HCT116 (cell line): Measurements from ENCODE around the gene MED13L. TPM values are rescaled to one million over a fixed set of nuclear protein-coding genes. Genes with fewer than 3 reads are reported as not detected.

ENCODE experiments used
- ATAC-seq: fragments of 200-7000 bp; cut with Tn5 transposase; 2 replicates; pipeline ENCODE4 v1.9.1; 2020; ENCODE audit warnings: mild to moderate bottlenecking, moderate library complexity
- BruUV-seq: library from RNA; stranded (reverse); fragments of 400-500 nt; replicated peaks from 2 replicates; lab custom pipeline; 2021; lab: Mats Ljungman, UMichigan
- CTCF ChIA-PET: fragments of 300-600 bp; sonication (Branson Sonifier 250); formaldehyde crosslinking; loops from one replicate; lab custom pipeline; 2021; ENCODE audit warnings: antibody characterized with exemption; lab: Charles Lee
- POLR2A ChIA-PET: fragments of 300-600, 350-600 bp; sonication (Branson Sonifier 250); formaldehyde crosslinking; loops from one replicate; lab custom pipeline; 2021; ENCODE audit warnings: antibody characterized with exemption; lab: Charles Lee
- RAD21 ChIA-PET, 2 experiments: fragments of 300-600 bp; sonication (Branson Sonifier 250); formaldehyde crosslinking; loops; one replicate each; lab custom pipeline; 2023; ENCODE audit warnings: low total read pairs in 2 of 2; ENCODE audit not compliant: uncharacterized antibody in 2 of 2, unreplicated experiment in 2 of 2, low non-redundant PET in 1 of 2; lab: Charles Lee
- DNase-seq: peaks from one replicate; pipeline ENCODE4 v3.0.0-alpha.2; 2010; ENCODE audit warnings: low read depth, low spot score
- H2AFZ ChIP-seq: fragments of 200-600 bp; shearing (Covaris generic), sonication (generic); 2 replicates; pipeline ENCODE4 v1.6.1; 2017; ENCODE audit warnings: low read depth, mixed run types, mixed read lengths, antibody characterized with exemption, low read length; ENCODE audit not compliant: poor library complexity, severe bottlenecking
- H3K27ac ChIP-seq: 2 replicates; pipeline ENCODE4 v1.5.1; 2012; ENCODE audit warnings: low read depth, low read length
- H3K27me3 ChIP-seq: fragments of 200-600 bp; sonication (generic); 2 replicates; pipeline ENCODE4 v1.6.1; 2016; ENCODE audit warnings: mixed run types, low read length, mixed read lengths; ENCODE audit not compliant: insufficient read depth
- H3K36me3 ChIP-seq, 2 experiments: fragments of 200-500 bp in 1 of 2; fragments of 200-600 bp in 1 of 2; sonication (Bioruptor generic) in 1 of 2; sonication (generic) in 1 of 2; 2 replicates each; pipeline versions ENCODE4 v1.5.1 to v1.6.1; 2014 to 2016; ENCODE audit warnings: low read length in 2 of 2, inconsistent platforms in 1 of 2, mixed read lengths in 1 of 2, mixed run types in 1 of 2; ENCODE audit not compliant: insufficient read depth in 2 of 2, control insufficient read depth in 1 of 2
- H3K4me1 ChIP-seq, 2 experiments: fragments of 200-600 bp in 1 of 2; sonication (generic) in 1 of 2; 2 replicates each; pipeline versions ENCODE4 v1.5.1 to v1.6.1; 2012 to 2017; ENCODE audit warnings: low read length in 2 of 2, inconsistent platforms in 1 of 2, mild to moderate bottlenecking in 1 of 2, mixed read lengths in 1 of 2, mixed run types in 1 of 2, moderate library complexity in 1 of 2; ENCODE audit not compliant: insufficient read depth in 2 of 2, control insufficient read depth in 1 of 2
- H3K4me2 ChIP-seq: fragments of 200-600 bp; sonication (generic); 2 replicates; pipeline ENCODE4 v1.6.1; 2017; ENCODE audit warnings: mixed run types, low read length, mixed read lengths
- H3K4me3 ChIP-seq, 2 experiments: fragments of 200-600 bp in 1 of 2; sonication (generic) in 1 of 2; replicated peaks in 1 of 2; 2 replicates each; pipeline ENCODE4 v1.5.1; 2011 to 2016; ENCODE audit warnings: low read length in 2 of 2, control low read depth in 1 of 2, low read depth in 1 of 2, mild to moderate bottlenecking in 1 of 2, mixed read lengths in 1 of 2, mixed run types in 1 of 2
- H3K79me2 ChIP-seq: fragments of 200-600 bp; sonication (generic); 2 replicates; pipeline ENCODE4 v1.6.1; 2017; ENCODE audit warnings: mild to moderate bottlenecking, mixed run types, low read length, moderate library complexity, mixed read lengths; ENCODE audit not compliant: insufficient read depth
- H3K9ac ChIP-seq: fragments of 200-600 bp; sonication (generic); 2 replicates; pipeline ENCODE4 v1.6.1; 2016; ENCODE audit warnings: low read length, mixed read lengths
- H3K9me2 ChIP-seq: fragments of 200-600 bp; sonication (generic), shearing (Covaris generic); 2 replicates; pipeline ENCODE4 v1.6.1; 2017; ENCODE audit warnings: mixed run types, mild to moderate bottlenecking, moderate library complexity; ENCODE audit not compliant: insufficient read depth
- H3K9me3 ChIP-seq, 2 experiments: fragments of 200-500 bp in 1 of 2; fragments of 200-600 bp in 1 of 2; sonication (Bioruptor generic) in 1 of 2; sonication (generic) in 1 of 2; 2 replicates each; pipeline ENCODE4 v1.6.1; 2014 to 2017; ENCODE audit warnings: low read length in 2 of 2, mixed read lengths in 2 of 2, inconsistent platforms in 1 of 2, low read depth in 1 of 2, mild to moderate bottlenecking in 1 of 2, mixed run types in 1 of 2, moderate library complexity in 1 of 2; ENCODE audit not compliant: control insufficient read depth in 1 of 2, insufficient read depth in 1 of 2
- H4K20me1 ChIP-seq: fragments of 200-600 bp; sonication (generic), shearing (Covaris generic); 2 replicates; pipeline ENCODE4 v1.6.1; 2017; ENCODE audit warnings: mixed run types, mild to moderate bottlenecking, moderate library complexity; ENCODE audit not compliant: insufficient read depth
- ATF3 ChIP-seq: IDR thresholded peaks from 2 replicates; pipeline ENCODE4 v1.6.1; 2012
- CBX3 ChIP-seq: IDR thresholded peaks from 2 replicates; pipeline ENCODE4 v1.6.1; 2012; ENCODE audit warnings: low read depth
- CEBPB ChIP-seq: IDR thresholded peaks from 2 replicates; pipeline ENCODE4 v1.6.1; 2012; ENCODE audit warnings: low read depth
- CTCF ChIP-seq, 3 experiments: fragments of 200-600 bp in 1 of 3; sonication (generic) in 1 of 3; IDR thresholded peaks in 2 of 3; conservative IDR thresholded peaks in 1 of 3; 2 replicates each; pipeline ENCODE4 v1.5.1; 2012 to 2017; ENCODE audit warnings: low read depth in 2 of 3, low read length in 2 of 3, antibody characterized with exemption in 1 of 3, borderline replicate concordance in 1 of 3, control low read depth in 1 of 3, mild to moderate bottlenecking in 1 of 3, mixed read lengths in 1 of 3, mixed run types in 1 of 3, moderate library complexity in 1 of 3; ENCODE audit not compliant: insufficient read depth in 1 of 3
- EGR1 ChIP-seq: IDR thresholded peaks from 2 replicates; pipeline ENCODE4 v1.6.1; 2012; ENCODE audit warnings: low read depth
- EZH2phosphoT487 ChIP-seq: fragments of 200-600 bp; IDR thresholded peaks from 2 replicates; pipeline ENCODE4 v1.6.1; 2018; ENCODE audit warnings: antibody characterized with exemption, borderline replicate concordance
- FOSL1 ChIP-seq: IDR thresholded peaks from 2 replicates; pipeline ENCODE4 v1.6.1; 2012; ENCODE audit warnings: low read depth
- JUND ChIP-seq: IDR thresholded peaks from 2 replicates; pipeline ENCODE4 v1.6.1; 2012
- MAX ChIP-seq: IDR thresholded peaks from 2 replicates; pipeline ENCODE4 v1.6.1; 2012
- POLR2A ChIP-seq: IDR thresholded peaks from 2 replicates; pipeline ENCODE4 v1.7.0; 2011; ENCODE audit warnings: borderline replicate concordance; ENCODE audit not compliant: insufficient read depth, insufficient read length; ENCODE audit errors: extremely low read depth
- POLR2AphosphoS5 ChIP-seq: IDR thresholded peaks from 2 replicates; pipeline ENCODE4 v1.6.1; 2011; ENCODE audit warnings: mild to moderate bottlenecking, low read depth, low read length, moderate library complexity
- RAD21 ChIP-seq: IDR thresholded peaks from 2 replicates; pipeline ENCODE4 v1.6.1; 2012; ENCODE audit warnings: low read depth, mild to moderate bottlenecking
- REST ChIP-seq: IDR thresholded peaks from 2 replicates; pipeline ENCODE4 v1.6.1; 2012; ENCODE audit warnings: low read depth
- SIN3A ChIP-seq: IDR thresholded peaks from 2 replicates; pipeline ENCODE4 v1.6.1; 2012; ENCODE audit warnings: low read depth
- SP1 ChIP-seq: IDR thresholded peaks from 2 replicates; pipeline ENCODE4 v1.6.1; 2012; ENCODE audit warnings: low read depth
- TCF7L2 ChIP-seq: IDR thresholded peaks from 2 replicates; pipeline ENCODE4 v1.7.0; 2011; ENCODE audit warnings: borderline replicate concordance, inconsistent platforms; ENCODE audit not compliant: insufficient read depth, insufficient read length; ENCODE audit errors: extremely low read depth
- ZBTB33 ChIP-seq: IDR thresholded peaks from 2 replicates; pipeline ENCODE4 v1.6.1; 2011; ENCODE audit warnings: mild to moderate bottlenecking, low read length, moderate library complexity; ENCODE audit not compliant: insufficient replicate concordance; ENCODE audit errors: extremely low read depth
- intact Hi-C: fragments of 100-400 bp; cut with micrococcal nuclease; formaldehyde crosslinking; loops from 2 replicates; pipeline ENCODE4 v1.10.0; 2022
- total RNA-seq: library from RNA; stranded (reverse); gene quantifications from one replicate; pipeline ENCODE4 v1.2.1, GENCODE V29; 2021; ENCODE audit not compliant: unreplicated experiment

MED13L gene
- total RNA-seq, 1 experiment from 2014 or later: 176 TPM

GRCh38 chr12:116202433-116202832 lies 75.1 kb downstream of the MED13L start:
- peaks cover 100% of the 10 kb centered on the region for H3K79me2 ChIP-seq
- no peaks in the 10 kb centered on the region for H3K9me3 ChIP-seq
- ChIA-PET CTCF (no interaction called here), RAD21 (no interaction called here), POLR2A (no interaction called here)
- H4K20me1 ChIP-seq: peaks cover 65% of the 10 kb centered on the region
- no peak for ATAC-seq
- H3K4me1 ChIP-seq: peaks cover 0 to 7% of the 10 kb centered on the region in 2 experiments; a peak in 1 of 4 replicates
- no peak overlapping the region for H3K4me3 ChIP-seq
- BruUV-seq: no TSS peak
- no peak for DNase-seq
- intact Hi-C loops: no loop called here
- H3K27me3 ChIP-seq: no peaks in the 10 kb centered on the region
- no peak overlapping the region for H2AFZ ChIP-seq
- no peak overlapping the region for H3K4me2 ChIP-seq
- TF ChIP-seq ATF3: no peak
- no peak for TF ChIP-seq RAD21
- no peak for TF ChIP-seq REST
- no peak for TF ChIP-seq SP1
- TF ChIP-seq JUND: no peak
- TF ChIP-seq CEBPB: no peak
- TF ChIP-seq POLR2A: no peak
- no peak for TF ChIP-seq ZBTB33
- no peak for TF ChIP-seq MAX
- no peak for TF ChIP-seq CTCF (IDR thresholded peaks at IDR 0.05 in 2 of 3, conservative IDR thresholded peaks at IDR 0.05 in 1 of 3; ENCODE audit: borderline replicate concordance in 1 of 3, insufficient read depth in 1 of 3, low read depth in 2 of 3, low read length in 2 of 3)
- TF ChIP-seq CBX3: no peak
- TF ChIP-seq EGR1: no peak
- no peak for TF ChIP-seq EZH2phosphoT487
- TF ChIP-seq FOSL1: no peak
- no peak for TF ChIP-seq SIN3A
- TF ChIP-seq POLR2AphosphoS5: no peak
- TF ChIP-seq TCF7L2: no peak
- no peaks in the 10 kb centered on the region for H3K9me2 ChIP-seq
- H3K27ac ChIP-seq: no peak overlapping the region
- no peak overlapping the region for H3K9ac ChIP-seq
- peaks cover 0 to 7% of the 10 kb centered on the region in 2 experiments; a peak in 1 of 4 replicates for H3K36me3 ChIP-seq
